HepG2 (cell line): ENCODE data around the gene PTPRD. TPM values are rescaled to one million over a fixed set of nuclear protein-coding genes. Genes with fewer than 3 reads are reported as not detected.

ENCODE experiments used
- ATAC-seq: fragments of 200-7000 bp; cut with Tn5 transposase; 3 replicates; pipeline ENCODE4 v1.9.1; 2020; ENCODE audit warnings: mild to moderate bottlenecking, moderate library complexity
- BruUV-seq: library from RNA; stranded (reverse); fragments of 400-500 nt; replicated peaks from 2 replicates; lab custom pipeline; 2021; lab: Mats Ljungman, UMichigan
- CTCF ChIA-PET: fragments of 300-600 bp; formaldehyde crosslinking; extraction: SDS; loops from one replicate; lab custom pipeline; 2021; ENCODE audit warnings: low total read pairs, inconsistent platforms, low intra/inter-chr PET ratio; lab: Yijun Ruan, JAX
- POLR2A ChIA-PET: fragments of 350-600 bp; sonication (Branson Sonifier 250); formaldehyde crosslinking; loops from one replicate; lab custom pipeline; 2020; ENCODE audit warnings: antibody characterized with exemption, inconsistent platforms; lab: Yijun Ruan, JAX
- DNase-seq: peaks from one replicate; pipeline ENCODE4 v3.0.0-alpha.2; 2015; ENCODE audit warnings: low spot score
- FAIRE-seq: peaks from 3 replicates; lab custom pipeline; 2011; peaks lifted over from hg19 to GRCh38; lab: Jason Lieb, UNC
- H2AFZ ChIP-seq: one replicate; pipeline ENCODE4 v1.6.1; 2011; ENCODE audit warnings: low read length, inconsistent platforms
- H3K27ac ChIP-seq: fragments of 300-600 bp; 3 replicates; pipeline ENCODE4 v1.8.0; 2011; ENCODE audit warnings: mixed run types, mild to moderate bottlenecking, mixed read lengths, low read length, inconsistent platforms; ENCODE audit not compliant: insufficient read depth; ENCODE audit errors: extremely low read length
- H3K27me3 ChIP-seq, 2 experiments: fragments of 200-600 bp in 1 of 2; 2 replicates in 1 of 2; 3 replicates in 1 of 2; pipeline versions ENCODE4 v1.6.0 to v1.8.0; 2011; ENCODE audit warnings: low read length in 2 of 2, mild to moderate bottlenecking in 2 of 2, moderate library complexity in 2 of 2, inconsistent platforms in 1 of 2; ENCODE audit not compliant: insufficient read depth in 2 of 2, control insufficient read depth in 1 of 2
- H3K36me3 ChIP-seq, 2 experiments: fragments of 200-600 bp in 1 of 2; replicated peaks in 1 of 2; 2 replicates in 1 of 2; 3 replicates in 1 of 2; pipeline versions ENCODE4 v1.5.1 to v1.8.0; 2011; ENCODE audit warnings: low read length in 2 of 2, inconsistent platforms in 1 of 2; ENCODE audit not compliant: insufficient read depth in 2 of 2, control insufficient read depth in 1 of 2
- H3K4me1 ChIP-seq: 2 replicates; pipeline ENCODE4 v1.5.1; 2012; ENCODE audit warnings: low read length, inconsistent platforms; ENCODE audit not compliant: insufficient read depth
- H3K4me2 ChIP-seq: 2 replicates; pipeline ENCODE4 v1.6.0; 2011; ENCODE audit warnings: low read depth, low read length, inconsistent platforms
- H3K4me3 ChIP-seq, 3 experiments: fragments of 200-600 bp in 1 of 3; sonication (generic), shearing (Covaris generic) in 1 of 3; replicated peaks in 1 of 3; 2 replicates each; pipeline ENCODE4 v1.5.1; 2011 to 2016; ENCODE audit warnings: low read length in 3 of 3, inconsistent platforms in 2 of 3, low read depth in 2 of 3, mild to moderate bottlenecking in 2 of 3, control low read depth in 1 of 3, mixed read lengths in 1 of 3; ENCODE audit not compliant: insufficient read depth in 1 of 3
- H3K79me2 ChIP-seq: one replicate; pipeline ENCODE4 v1.6.1; 2011; ENCODE audit warnings: low read length, inconsistent platforms; ENCODE audit not compliant: insufficient read depth
- H3K9ac ChIP-seq: 2 replicates; pipeline ENCODE4 v1.6.0; 2011; ENCODE audit warnings: mild to moderate bottlenecking, low read depth, low read length, inconsistent platforms; ENCODE audit not compliant: insufficient read depth
- H3K9me3 ChIP-seq: 2 replicates; pipeline ENCODE4 v1.5.1; 2012; ENCODE audit warnings: mild to moderate bottlenecking, low read length
- H4K20me1 ChIP-seq: 2 replicates; pipeline ENCODE4 v1.6.0; 2011; ENCODE audit warnings: inconsistent platforms, mild to moderate bottlenecking, low read length, moderate library complexity; ENCODE audit not compliant: insufficient read depth
- ARID2 ChIP-seq: sonication (generic); formaldehyde crosslinking; IDR thresholded peaks from 2 replicates; pipeline ENCODE4 v1.8.1; 2022; ENCODE audit warnings: mild to moderate bottlenecking, missing genetic modification reagents, borderline replicate concordance
- ATAD3A ChIP-seq: sonication (generic); formaldehyde crosslinking; IDR thresholded peaks from 2 replicates; pipeline ENCODE4 v1.4.0; 2020; ENCODE audit warnings: missing genetic modification reagents
- CBX5 ChIP-seq: sonication (generic); formaldehyde crosslinking; IDR thresholded peaks from 2 replicates; pipeline ENCODE4 v1.4.0; 2020; ENCODE audit warnings: missing genetic modification reagents, borderline replicate concordance
- CENPX ChIP-seq: sonication (generic); formaldehyde crosslinking; IDR thresholded peaks from 2 replicates; pipeline ENCODE4 v1.9.0; 2021; ENCODE audit warnings: mild to moderate bottlenecking, missing genetic modification reagents, moderate library complexity
- EEA1 ChIP-seq: sonication (generic); formaldehyde crosslinking; IDR thresholded peaks from 2 replicates; pipeline ENCODE4 v1.5.1; 2020; ENCODE audit warnings: mild to moderate bottlenecking, missing genetic modification reagents, borderline replicate concordance
- FOXM1 ChIP-seq: sonication (generic); formaldehyde crosslinking; IDR thresholded peaks from 2 replicates; pipeline ENCODE4 v1.5.0; 2020; ENCODE audit warnings: missing genetic modification reagents
- GABPB1 ChIP-seq: IDR thresholded peaks from 2 replicates; pipeline ENCODE4 v1.6.1; 2016; ENCODE audit warnings: mild to moderate bottlenecking, missing genetic modification reagents, moderate library complexity, missing compliant biosample characterization
- KLF12 ChIP-seq: sonication (generic); formaldehyde crosslinking; IDR thresholded peaks from 2 replicates; pipeline ENCODE4 v1.4.0; 2020; ENCODE audit warnings: missing genetic modification reagents, borderline replicate concordance
- MEIS2 ChIP-seq: sonication (generic); formaldehyde crosslinking; IDR thresholded peaks from 2 replicates; pipeline ENCODE4 v1.9.0; 2021; ENCODE audit warnings: mild to moderate bottlenecking, missing genetic modification reagents
- ZFP36L1 ChIP-seq: sonication (generic); formaldehyde crosslinking; IDR thresholded peaks from 2 replicates; pipeline ENCODE4 v1.8.0; 2022; ENCODE audit warnings: mild to moderate bottlenecking, missing genetic modification reagents, moderate library complexity
- ZNF124 ChIP-seq: sonication (generic); formaldehyde crosslinking; IDR thresholded peaks from 2 replicates; pipeline ENCODE4 v1.4.0; 2020; ENCODE audit warnings: missing genetic modification reagents
- ZNF3 ChIP-seq: IDR thresholded peaks from 2 replicates; pipeline ENCODE4 v1.7.0; 2017; ENCODE audit warnings: inconsistent platforms
- ZNF557 ChIP-seq: sonication (generic); formaldehyde crosslinking; IDR thresholded peaks from 2 replicates; pipeline ENCODE4 v1.4.0; 2020; ENCODE audit warnings: missing genetic modification reagents
- ZNF569 ChIP-seq: sonication (generic); formaldehyde crosslinking; IDR thresholded peaks from 2 replicates; pipeline ENCODE4 v1.5.0; 2020; ENCODE audit warnings: mild to moderate bottlenecking, missing genetic modification reagents, moderate library complexity, borderline replicate concordance
- ZNF746 ChIP-seq: sonication (generic); formaldehyde crosslinking; IDR thresholded peaks from 2 replicates; pipeline ENCODE4 v1.8.0; 2022; ENCODE audit warnings: mild to moderate bottlenecking, missing genetic modification reagents
- ZNF782 ChIP-seq: sonication (generic); formaldehyde crosslinking; IDR thresholded peaks from 2 replicates; pipeline ENCODE4 v1.4.0; 2020; ENCODE audit warnings: missing genetic modification reagents, mild to moderate bottlenecking, borderline replicate concordance
- ZNF879 ChIP-seq: sonication (generic); formaldehyde crosslinking; IDR thresholded peaks from 2 replicates; pipeline ENCODE4 v1.8.1; 2023; ENCODE audit warnings: missing genetic modification reagents
- WGBS: methylation state at CpG from one replicate; pipeline ENCODE4 v1.1.6; 2017; ENCODE audit warnings: low lambda C conversion rate; 5-methylcytosine and 5-hydroxymethylcytosine counted together
- in situ Hi-C: cut with HindIII; loops from 2 replicates; pipeline ENCODE4 v1.10.0; 2017; ENCODE audit warnings: low pct_unique_long_range_greater_than_20kb; ENCODE audit not compliant: extremely low pct_ligation_motif_present
- intact Hi-C: fragments of 100-400 bp; cut with micrococcal nuclease; formaldehyde crosslinking; loops from one replicate; pipeline ENCODE4 v1.10.0; 2022; ENCODE audit not compliant: unreplicated experiment
- polyA plus RNA-seq, 8 experiments: library from polyadenylated mRNA; depleted of rRNA in 3 of 8; stranded (reverse) in 7 of 8; unstranded in 1 of 8; fragments of >200 nt; fragmentation: Illumina TruSeq in 4 of 8; extraction: Trizol in 4 of 8; gene quantifications; 2 replicates each; pipeline versions ENCODE4 v1.2.1 to v1.2.3, GENCODE V29; 2011 to 2016; ENCODE audit warnings: low read depth in 4 of 8, missing spikeins in 1 of 8, mixed read lengths in 1 of 8; ENCODE audit not compliant: insufficient read depth in 1 of 8
- total RNA-seq, 5 experiments: library from RNA; depleted of rRNA; stranded (reverse); fragments of >200 nt; fragmentation: Illumina TruSeq; extraction: Trizol; gene quantifications; 2 replicates each; pipeline ENCODE4 v1.2.3, GENCODE V29; 2016; ENCODE audit warnings: low read depth in 1 of 5

PTPRD gene
- total and polyA plus RNA-seq, 2 of the 13 experiments (the other 11 are each of a cell fraction or from before 2014, with no cell fraction given) = 0.05 TPM; not detected in 1

DNA sequence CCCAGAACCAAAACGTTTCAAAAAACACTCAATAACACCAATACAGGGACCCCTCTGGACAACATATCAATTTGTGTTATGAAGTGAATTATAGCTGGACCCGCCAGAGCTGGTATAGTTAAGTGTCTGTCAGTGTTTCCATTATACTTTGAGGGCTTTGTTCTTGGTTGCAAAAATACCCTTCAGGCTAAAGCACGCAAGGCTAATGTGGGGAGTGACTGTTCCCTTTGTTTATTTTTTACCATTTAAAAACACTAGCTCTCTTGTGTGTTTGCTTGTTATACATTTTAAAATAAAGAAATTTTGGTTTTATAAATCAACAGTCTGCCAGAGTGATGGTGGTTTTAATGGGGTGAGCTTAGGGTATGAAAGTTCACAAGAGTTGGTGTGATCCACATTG, 859.5 kb downstream of the PTPRD start:
- H3K36me3 ChIP-seq = no peaks in the 10 kb centered on the region
- TF ChIP-seq KLF12 (CRISPR knock-in tag) = no peak
- TF ChIP-seq CENPX = no peak
- no peak for TF ChIP-seq ZFP36L1 (CRISPR knock-in tag)
- TF ChIP-seq ZNF124 (CRISPR knock-in tag) = no peak
- no peak for TF ChIP-seq ZNF782 (CRISPR knock-in tag)
- no peak for TF ChIP-seq CBX5 (CRISPR knock-in tag)
- no peak for TF ChIP-seq ZNF557
- no peak for TF ChIP-seq ZNF569 (CRISPR knock-in tag)
- TF ChIP-seq ZNF879 (CRISPR knock-in tag) = no peak
- TF ChIP-seq ARID2 (CRISPR knock-in tag) = no peak
- no peak for TF ChIP-seq ZNF746 (CRISPR knock-in tag)
- no peak for TF ChIP-seq GABPB1 (CRISPR knock-in tag)
- TF ChIP-seq EEA1 (CRISPR knock-in tag) = no peak
- no peak for TF ChIP-seq ATAD3A (CRISPR knock-in tag)
- no peak for TF ChIP-seq ZNF3 (CRISPR knock-in tag)
- no peak for TF ChIP-seq FOXM1 (CRISPR knock-in tag)
- no peak for TF ChIP-seq MEIS2
- no peak for ATAC-seq

More for the DNA sequence above, 859.5 kb downstream of the PTPRD start:
- H3K27ac ChIP-seq = no peak overlapping the region
- H3K9me3 ChIP-seq = no peaks in the 10 kb centered on the region
- no peaks in the 10 kb centered on the region for H3K27me3 ChIP-seq
- intact Hi-C loops (no loop called here), in situ Hi-C loops (no loop called here)
- H3K4me2 ChIP-seq = no peak overlapping the region
- no peaks in the 10 kb centered on the region for H4K20me1 ChIP-seq
- no peak overlapping the region for H3K4me3 ChIP-seq
- no peaks in the 10 kb centered on the region for H3K79me2 ChIP-seq
- no peak overlapping the region for H3K9ac ChIP-seq
- peaks cover 11% of the 10 kb centered on the region; the same call in 1 of the 2 replicates for H3K4me1 ChIP-seq
- POLR2A ChIA-PET = no interaction called here
- FAIRE-seq (no peak), DNase-seq (no peak)
- H2AFZ ChIP-seq = no peak overlapping the region
- no TSS peak for BruUV-seq
- 1% methylated on average over 3 of the region's 3 CpGs for WGBS
- CTCF ChIA-PET = no interaction called here
